Upper lobe of left lung (tissue), 4 donors: ENCODE data around the gene EMX2.

Experiments used
- EP300 ChIP-seq, 4 donors: sonication (generic); formaldehyde crosslinking; IDR thresholded peaks; one replicate each; pipeline ENCODE4 v1.5.1; 2017; ENCODE audit warnings: antibody characterized with exemption in 4 of 4, control low read depth in 2 of 4
- POLR2AphosphoS5 ChIP-seq, 2 donors: sonication (generic); formaldehyde crosslinking; IDR thresholded peaks; one replicate each; pipeline ENCODE4 v1.5.1; 2017; ENCODE audit warnings: antibody characterized with exemption in 2 of 2
- TF ChIP-seq, protein P1 (sequence below), 6 experiments: fragments of 450-650 bp in 4 of 6; fragments of 200-600 bp in 2 of 6; sonication (generic) in 2 of 6; IDR thresholded peaks; one replicate each; pipeline ENCODE4 v1.5.1; 2016 to 2019; ENCODE audit warnings: antibody characterized with exemption in 6 of 6

DNA sequence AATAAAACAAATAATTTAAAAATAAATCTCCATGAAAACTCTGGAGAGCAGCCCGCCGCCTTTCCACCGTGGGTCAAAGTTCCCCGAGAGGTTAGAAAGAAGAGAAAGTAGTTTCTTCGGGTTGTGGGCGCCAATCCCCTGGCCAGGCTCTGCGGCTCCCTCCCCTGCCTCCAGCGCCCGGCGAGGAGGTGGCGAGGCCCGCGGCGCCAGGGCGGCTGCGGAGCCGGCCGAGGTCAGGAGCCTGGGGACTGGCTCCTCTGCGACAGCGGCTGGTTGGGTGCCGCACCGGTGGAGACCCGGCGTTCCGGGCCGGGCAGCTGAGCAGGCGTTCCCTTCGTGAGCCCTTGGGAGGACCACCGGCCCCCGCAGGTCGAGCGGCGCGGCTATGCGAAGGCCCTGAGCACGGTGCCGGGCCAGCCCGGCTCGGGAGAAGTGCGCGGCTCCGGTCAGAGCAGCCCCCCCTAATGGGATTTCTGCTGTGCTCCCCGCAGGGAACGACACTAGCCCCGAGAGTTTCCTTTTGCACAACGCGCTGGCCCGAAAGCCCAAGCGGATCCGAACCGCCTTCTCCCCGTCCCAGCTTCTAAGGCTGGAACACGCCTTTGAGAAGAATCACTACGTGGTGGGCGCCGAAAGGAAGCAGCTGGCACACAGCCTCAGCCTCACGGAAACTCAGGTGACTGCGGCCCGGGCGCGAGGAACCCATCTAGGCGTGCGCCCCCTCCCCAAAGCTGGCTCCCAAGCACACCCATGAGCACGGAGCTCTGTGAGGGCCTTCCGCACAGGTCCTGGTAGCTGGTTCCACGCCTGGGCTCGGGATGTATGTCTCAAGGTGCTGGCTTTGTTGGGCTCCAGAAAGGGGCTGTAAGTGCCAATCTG is 2.8 kb downstream of the EMX2 start:
- TF ChIP-seq POLR2AphosphoS5 (IDR thresholded peaks at IDR 0.05) (no peak), EP300 (IDR thresholded peaks at IDR 0.05) (no peak)
- TF ChIP-seq, protein P1, sequence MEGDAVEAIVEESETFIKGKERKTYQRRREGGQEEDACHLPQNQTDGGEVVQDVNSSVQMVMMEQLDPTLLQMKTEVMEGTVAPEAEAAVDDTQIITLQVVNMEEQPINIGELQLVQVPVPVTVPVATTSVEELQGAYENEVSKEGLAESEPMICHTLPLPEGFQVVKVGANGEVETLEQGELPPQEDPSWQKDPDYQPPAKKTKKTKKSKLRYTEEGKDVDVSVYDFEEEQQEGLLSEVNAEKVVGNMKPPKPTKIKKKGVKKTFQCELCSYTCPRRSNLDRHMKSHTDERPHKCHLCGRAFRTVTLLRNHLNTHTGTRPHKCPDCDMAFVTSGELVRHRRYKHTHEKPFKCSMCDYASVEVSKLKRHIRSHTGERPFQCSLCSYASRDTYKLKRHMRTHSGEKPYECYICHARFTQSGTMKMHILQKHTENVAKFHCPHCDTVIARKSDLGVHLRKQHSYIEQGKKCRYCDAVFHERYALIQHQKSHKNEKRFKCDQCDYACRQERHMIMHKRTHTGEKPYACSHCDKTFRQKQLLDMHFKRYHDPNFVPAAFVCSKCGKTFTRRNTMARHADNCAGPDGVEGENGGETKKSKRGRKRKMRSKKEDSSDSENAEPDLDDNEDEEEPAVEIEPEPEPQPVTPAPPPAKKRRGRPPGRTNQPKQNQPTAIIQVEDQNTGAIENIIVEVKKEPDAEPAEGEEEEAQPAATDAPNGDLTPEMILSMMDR (IDR thresholded peaks at IDR 0.05): no peak
